GM12878 (cell line): ENCODE results near the gene TCF12. TPM values are rescaled to one million over a fixed set of nuclear protein-coding genes. Genes with fewer than 3 reads are reported as not detected.

ENCODE experiments used
- ATAC-seq: fragments of 200-7000 bp; cut with Tn5 transposase; 3 replicates; pipeline ENCODE4 v1.9.1; 2020; ENCODE audit warnings: mild to moderate bottlenecking, moderate library complexity
- BruUV-seq: library from RNA; stranded (reverse); fragments of 400-500 nt; replicated peaks from 2 replicates; lab custom pipeline; 2021; lab: Mats Ljungman, UMichigan
- CTCF ChIA-PET: fragments of 300-600 bp; sonication (Branson Sonifier 250); formaldehyde crosslinking; extraction: SDS; loops from one replicate; lab custom pipeline; 2021; ENCODE audit warnings: inconsistent platforms; lab: Yijun Ruan, JAX
- POLR2A ChIA-PET: fragments of 350-600 bp; formaldehyde crosslinking; extraction: SDS; loops from one replicate; lab custom pipeline; 2021; ENCODE audit warnings: inconsistent platforms; lab: Charles Lee
- RAD21 ChIA-PET: fragments of 300-600 bp; sonication (Branson Sonifier 250); formaldehyde crosslinking; loops from one replicate; lab custom pipeline; 2023; ENCODE audit warnings: antibody characterized with exemption; ENCODE audit not compliant: unreplicated experiment; lab: Charles Lee
- SMC1A ChIA-PET: fragments of 300-600 bp; sonication (Branson Sonifier 250); formaldehyde crosslinking; loops from one replicate; lab custom pipeline; 2023; ENCODE audit not compliant: unreplicated experiment, uncharacterized antibody; lab: Charles Lee
- DNase-seq: peaks from one replicate; pipeline ENCODE4 v3.0.0-alpha.2; 2011; ENCODE audit warnings: low read depth, low spot score
- FAIRE-seq: peaks from 3 replicates; lab custom pipeline; 2011; peaks lifted over from hg19 to GRCh38; lab: Jason Lieb, UNC
- H2AFZ ChIP-seq: 2 replicates; pipeline ENCODE4 v1.6.0; 2011; ENCODE audit warnings: low read depth, low read length, control low read depth; ENCODE audit not compliant: control insufficient read depth
- H3K27ac ChIP-seq: 2 replicates; pipeline ENCODE4 v1.5.1; 2011; ENCODE audit warnings: control low read depth; ENCODE audit not compliant: control insufficient read depth, insufficient read depth
- H3K27me3 ChIP-seq, 2 experiments: replicated peaks in 1 of 2; 2 replicates each; pipeline versions ENCODE4 v1.6.0 to v1.6.1; 2011; ENCODE audit warnings: low read length in 1 of 2; ENCODE audit not compliant: control insufficient read depth in 2 of 2, insufficient read depth in 2 of 2
- H3K36me3 ChIP-seq, 2 experiments: 2 replicates each; pipeline ENCODE4 v1.5.1; 2011; ENCODE audit warnings: low read length in 1 of 2; ENCODE audit not compliant: control insufficient read depth in 2 of 2, insufficient read depth in 2 of 2
- H3K4me1 ChIP-seq: 2 replicates; pipeline ENCODE4 v1.6.1; 2011; ENCODE audit warnings: mild to moderate bottlenecking, low read length, moderate library complexity, mixed read lengths; ENCODE audit not compliant: control insufficient read depth, insufficient read depth
- H3K4me2 ChIP-seq: 2 replicates; pipeline ENCODE4 v1.6.0; 2011; ENCODE audit warnings: control low read depth; ENCODE audit not compliant: control insufficient read depth, insufficient read depth
- H3K4me3 ChIP-seq: fragments of 200-600 bp; sonication (generic); 2 replicates; pipeline ENCODE4 v1.5.1; 2016
- H3K79me2 ChIP-seq: 2 replicates; pipeline ENCODE4 v1.6.0; 2011; ENCODE audit warnings: low read length; ENCODE audit not compliant: control insufficient read depth, insufficient read depth
- H3K9ac ChIP-seq: 2 replicates; pipeline ENCODE4 v1.8.0; 2011; ENCODE audit warnings: low read length, control low read depth, mixed read lengths; ENCODE audit not compliant: control insufficient read depth, insufficient read depth
- H3K9me3 ChIP-seq: replicated peaks from 3 replicates; pipeline ENCODE4 v1.5.1; 2011; ENCODE audit warnings: mild to moderate bottlenecking, low read length; ENCODE audit not compliant: control insufficient read depth, insufficient read depth
- H4K20me1 ChIP-seq: 2 replicates; pipeline ENCODE4 v1.6.0; 2011; ENCODE audit not compliant: control insufficient read depth, insufficient read depth
- CHD2 ChIP-seq: IDR thresholded peaks from 2 replicates; pipeline ENCODE4 v1.6.1; 2011; ENCODE audit warnings: low read depth, low read length, improper control_type of control experiment, borderline replicate concordance
- E2F8 ChIP-seq: fragments of 450-650 bp; IDR thresholded peaks from 2 replicates; pipeline ENCODE4 v1.6.1; 2018; ENCODE audit warnings: mild to moderate bottlenecking, low read depth, moderate library complexity; ENCODE audit not compliant: partially characterized antibody
- JUNB ChIP-seq: IDR thresholded peaks from 2 replicates; pipeline ENCODE4 v1.6.1; 2016; ENCODE audit warnings: antibody characterized with exemption, mild to moderate bottlenecking
- KLF5 ChIP-seq: fragments of 450-650 bp; IDR thresholded peaks from 2 replicates; pipeline ENCODE4 v1.6.1; 2014; ENCODE audit warnings: mild to moderate bottlenecking; ENCODE audit not compliant: partially characterized antibody
- POLR2A ChIP-seq: IDR thresholded peaks from 2 replicates; pipeline ENCODE4 v1.6.1; 2011; ENCODE audit warnings: low read depth, mild to moderate bottlenecking, low read length
- SIX5 ChIP-seq: IDR thresholded peaks from 2 replicates; pipeline ENCODE4 v1.6.1; 2011; ENCODE audit warnings: mild to moderate bottlenecking, low read depth, low read length, moderate library complexity; ENCODE audit not compliant: severe bottlenecking
- SREBF2 ChIP-seq: IDR thresholded peaks from 2 replicates; pipeline ENCODE4 v1.6.1; 2012; ENCODE audit warnings: mild to moderate bottlenecking, low read length
- ZSCAN29 ChIP-seq: fragments of 450-650 bp; IDR thresholded peaks from 2 replicates; pipeline ENCODE4 v1.6.1; 2017; ENCODE audit warnings: mild to moderate bottlenecking, moderate library complexity
- WGBS: methylation state at CpG from one replicate; pipeline ENCODE4 v1.1.6; 2016; ENCODE audit warnings: low lambda C conversion rate; ENCODE audit not compliant: insufficient replicate concordance, insufficient coverage; ENCODE audit errors: missing lambda C conversion rate; 5-methylcytosine and 5-hydroxymethylcytosine counted together
- in situ Hi-C: fragments of 300-500 bp; cut with MboI; formaldehyde crosslinking; loops from 9 replicates; pipeline ENCODE4 v1.14.3; 2018; ENCODE audit warnings: mixed read lengths
- intact Hi-C: fragments of 100-400 bp; cut with micrococcal nuclease; formaldehyde crosslinking; loops from one replicate; pipeline ENCODE4 v1.14.2; 2022; ENCODE audit not compliant: unreplicated experiment
- polyA plus RNA-seq, 11 experiments: library from polyadenylated mRNA; depleted of rRNA in 4 of 11; unstranded in 6 of 11; stranded (reverse) in 5 of 11; fragments of >200 nt; fragmentation: Nextera tagmentation in 4 of 11; fragmentation: Illumina TruSeq in 1 of 11; extraction: Ambion mirVana in 4 of 11; extraction: Trizol in 1 of 11; gene quantifications; 1 replicate in 1 of 11; 2 replicates in 10 of 11; pipeline versions ENCODE4 v1.2.1 to v1.2.3, GENCODE V29; 2011 to 2016; ENCODE audit warnings: inconsistent platforms in 2 of 11, missing spikeins in 2 of 11, low read depth in 1 of 11
- total RNA-seq, 4 experiments: library from RNA; depleted of rRNA in 3 of 4; stranded (reverse); fragments of >200 nt in 3 of 4; fragmentation: Illumina TruSeq in 1 of 4; extraction: Trizol in 1 of 4; gene quantifications; 2 replicates each; pipeline versions ENCODE4 v1.2.1 to v1.2.3, GENCODE V29; 2013 to 2021
- TF ChIP-seq, protein P1 (sequence below): fragments of 150-350 bp; IDR thresholded peaks from 2 replicates; pipeline ENCODE4 v1.6.1; 2016; ENCODE audit warnings: low read depth, low read length

Gene TCF12
- total and polyA plus RNA-seq, 10 of the 15 experiments (the other 5 are each of a cell fraction or from before 2014, with no cell fraction given), result 8.2 to 70.9 (median 49.5) TPM

DNA sequence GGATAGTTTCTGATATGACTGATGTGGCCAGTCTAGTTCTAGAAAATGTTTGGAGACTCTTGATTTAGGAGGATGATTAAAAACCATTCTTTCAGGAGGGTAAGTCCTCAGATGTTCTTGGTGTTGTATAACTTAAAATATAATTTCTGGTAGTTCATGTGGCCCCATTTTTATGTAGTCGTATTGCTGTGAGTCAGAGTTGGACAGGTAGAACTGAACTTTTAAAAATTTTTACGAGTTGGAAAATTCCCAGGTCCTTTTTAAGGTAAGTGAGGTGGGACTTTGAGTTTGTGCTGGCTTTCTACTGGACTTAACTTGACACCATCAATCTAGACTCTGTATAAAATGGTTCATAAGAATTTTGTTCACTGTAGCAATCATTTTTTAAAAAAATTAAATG lies 92.3 kb downstream of the TCF12 start:
- TF ChIP-seq SREBF2 (no peak), KLF5 (no peak), E2F8 (no peak), JUNB (no peak), ZSCAN29 (no peak), CHD2 (no peak), POLR2A (no peak), SIX5 (no peak)
- TF ChIP-seq, protein P1, sequence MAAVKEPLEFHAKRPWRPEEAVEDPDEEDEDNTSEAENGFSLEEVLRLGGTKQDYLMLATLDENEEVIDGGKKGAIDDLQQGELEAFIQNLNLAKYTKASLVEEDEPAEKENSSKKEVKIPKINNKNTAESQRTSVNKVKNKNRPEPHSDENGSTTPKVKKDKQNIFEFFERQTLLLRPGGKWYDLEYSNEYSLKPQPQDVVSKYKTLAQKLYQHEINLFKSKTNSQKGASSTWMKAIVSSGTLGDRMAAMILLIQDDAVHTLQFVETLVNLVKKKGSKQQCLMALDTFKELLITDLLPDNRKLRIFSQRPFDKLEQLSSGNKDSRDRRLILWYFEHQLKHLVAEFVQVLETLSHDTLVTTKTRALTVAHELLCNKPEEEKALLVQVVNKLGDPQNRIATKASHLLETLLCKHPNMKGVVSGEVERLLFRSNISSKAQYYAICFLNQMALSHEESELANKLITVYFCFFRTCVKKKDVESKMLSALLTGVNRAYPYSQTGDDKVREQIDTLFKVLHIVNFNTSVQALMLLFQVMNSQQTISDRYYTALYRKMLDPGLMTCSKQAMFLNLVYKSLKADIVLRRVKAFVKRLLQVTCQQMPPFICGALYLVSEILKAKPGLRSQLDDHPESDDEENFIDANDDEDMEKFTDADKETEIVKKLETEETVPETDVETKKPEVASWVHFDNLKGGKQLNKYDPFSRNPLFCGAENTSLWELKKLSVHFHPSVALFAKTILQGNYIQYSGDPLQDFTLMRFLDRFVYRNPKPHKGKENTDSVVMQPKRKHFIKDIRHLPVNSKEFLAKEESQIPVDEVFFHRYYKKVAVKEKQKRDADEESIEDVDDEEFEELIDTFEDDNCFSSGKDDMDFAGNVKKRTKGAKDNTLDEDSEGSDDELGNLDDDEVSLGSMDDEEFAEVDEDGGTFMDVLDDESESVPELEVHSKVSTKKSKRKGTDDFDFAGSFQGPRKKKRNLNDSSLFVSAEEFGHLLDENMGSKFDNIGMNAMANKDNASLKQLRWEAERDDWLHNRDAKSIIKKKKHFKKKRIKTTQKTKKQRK, result no peak
- ATAC-seq, result no peak
- no peaks in the 10 kb centered on the region for H3K9me3 ChIP-seq
- intact Hi-C loops, result loop anchor here (10.0 kb wide), 3 partner anchors 124 to 294 kb away; no protein-coding TSS in a partner anchor
- H2AFZ ChIP-seq, result no peak overlapping the region
- no peaks in the 10 kb centered on the region for H3K36me3 ChIP-seq
- RAD21 ChIA-PET, result no interaction called here
- POLR2A ChIA-PET, result no interaction called here
- CTCF ChIA-PET, result interaction anchor here (1.4 to 1.6 kb wide), 2 partner anchors 10 to 18 kb away, joined by 3 to 4 read pairs; no protein-coding TSS in a partner anchor
- no peak overlapping the region for H3K27ac ChIP-seq
- no peak for FAIRE-seq
- H4K20me1 ChIP-seq, result no peaks in the 10 kb centered on the region
- no peak overlapping the region for H3K4me2 ChIP-seq
- peaks cover 5% of the 10 kb centered on the region for H3K79me2 ChIP-seq
- H3K4me1 ChIP-seq, result no peaks in the 10 kb centered on the region
- no peak for DNase-seq
- in situ Hi-C loops, result loop anchor here (5.0 to 25.0 kb wide), 2 partner anchors 292 to 527 kb away; no protein-coding TSS in a partner anchor
- 46% methylated on average over 2 of the region's 2 CpGs for WGBS
- H3K27me3 ChIP-seq, result no peaks in the 10 kb centered on the region
- SMC1A ChIA-PET, result interaction anchor here (1.0 kb wide), 1 partner anchor 216 kb away, joined by 3 read pairs; no protein-coding TSS in a partner anchor
- H3K9ac ChIP-seq, result no peak overlapping the region
- H3K4me3 ChIP-seq, result no peak overlapping the region
- BruUV-seq, result no TSS peak
